ENCODE results near the gene FERMT2. TPM values are rescaled to one million over a fixed set of nuclear protein-coding genes. Genes with fewer than 3 reads are reported as not detected.

The FERMT2 gene
- polyA plus RNA-seq, 10 donors, result 91.5 to 129 (median 109) TPM

DNA sequence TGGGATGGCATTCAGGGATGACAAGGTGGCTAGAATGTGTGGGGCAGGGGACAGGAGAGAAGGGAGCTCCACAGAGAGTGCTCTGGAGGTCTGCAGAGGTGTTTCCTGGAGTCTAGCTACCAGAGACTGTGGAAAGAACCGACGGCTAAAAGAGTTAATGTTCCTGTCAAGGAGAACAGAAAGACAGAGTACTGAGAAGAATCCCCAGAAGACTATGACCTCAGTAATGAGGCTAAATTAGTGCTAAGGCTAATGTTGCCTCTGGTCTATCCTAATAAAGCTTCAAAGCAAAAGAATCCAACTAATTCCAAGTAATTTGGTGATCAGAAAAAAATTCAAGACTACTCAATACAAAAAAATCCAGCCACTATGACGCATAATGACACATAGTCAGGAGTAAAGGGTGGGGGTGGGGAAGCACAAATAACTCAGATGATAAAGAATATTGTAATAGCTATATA is 44.7 kb downstream of the FERMT2 start:
- DNase-seq, result peak in 1 of 3 donors; percentile 81

DNA sequence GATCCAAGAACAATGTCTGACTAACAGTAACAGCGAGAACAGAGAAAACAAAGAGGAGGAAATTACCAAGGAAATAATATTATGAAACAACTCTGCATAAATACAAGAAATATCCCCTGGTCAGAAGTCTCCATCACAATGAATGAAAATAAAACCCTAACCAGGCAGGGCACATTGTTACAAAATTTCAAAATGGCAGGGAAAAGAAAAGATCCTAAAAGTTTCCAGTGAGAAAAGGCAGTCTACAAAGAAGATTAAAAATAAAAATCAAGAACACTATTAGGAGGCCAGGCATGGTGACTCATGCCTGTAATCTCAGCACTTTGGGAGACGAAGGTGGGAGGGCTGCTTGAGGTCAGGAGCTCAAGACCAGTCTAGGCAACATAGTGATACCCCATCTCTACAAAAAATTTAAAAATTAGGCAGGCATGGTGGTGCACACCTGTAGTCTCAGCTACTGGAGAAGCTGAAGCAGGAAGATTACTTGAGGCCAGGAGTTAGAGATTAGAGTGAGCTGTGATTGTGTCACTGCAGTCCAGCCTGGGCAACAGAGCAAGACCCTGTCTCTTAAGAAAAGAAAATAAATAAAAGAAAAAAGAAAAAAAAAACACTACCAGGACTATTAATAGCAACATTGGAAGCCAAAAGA is 47.8 kb downstream of the FERMT2 start:
- DNase-seq, result no peak

GRCh38 chr14:52901357-52901980 is 49.4 kb downstream of the FERMT2 start:
- no peak for DNase-seq

- no peak for DNase-seq
Observed at GRCh38 chr14:52900731-52901130, 50.1 kb downstream of the FERMT2 start.

- DNase-seq, result no peak
Observed at GRCh38 chr14:52898496-52898895, 52.4 kb downstream of the FERMT2 start.

DNA sequence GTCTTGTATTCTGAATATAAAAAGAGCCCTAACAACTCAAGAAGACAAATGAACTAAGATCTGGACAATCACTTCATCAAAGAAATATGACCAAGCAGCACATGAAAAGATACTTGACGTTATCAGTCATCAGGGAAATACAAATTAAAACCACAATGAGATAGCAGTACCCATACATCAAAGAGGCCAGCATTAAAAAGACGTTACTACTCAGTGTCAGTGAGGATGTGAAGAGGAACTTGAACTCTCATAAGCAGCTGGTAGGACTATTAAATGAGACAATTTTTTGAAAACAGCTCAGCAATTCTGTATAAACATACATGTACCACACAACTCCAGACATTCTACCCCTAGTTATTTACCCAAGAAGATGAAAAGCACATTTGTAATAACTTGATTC is 55.9 kb downstream of the FERMT2 start:
- DNase-seq, result no peak

DNA sequence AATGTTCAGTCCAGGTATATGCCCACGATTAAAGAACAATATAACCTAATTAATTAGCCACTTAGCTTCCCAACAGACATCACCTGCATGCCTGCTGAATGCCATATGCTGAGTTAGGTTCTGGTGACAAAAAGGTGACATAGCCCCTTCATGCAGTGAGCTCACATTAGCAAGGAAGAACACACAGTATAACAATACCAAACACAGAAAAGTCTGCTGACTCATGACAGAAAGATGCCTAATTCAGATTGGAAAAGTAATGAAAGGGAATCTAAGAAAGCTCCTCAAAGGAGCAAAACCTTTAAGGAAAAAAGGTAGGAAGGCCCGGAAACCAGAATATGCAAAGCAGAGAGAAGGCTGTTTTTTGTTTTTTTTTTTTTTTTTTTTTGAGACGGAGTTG is 59.0 kb downstream of the FERMT2 start:
- DNase-seq, result no peak

- DNase-seq, result no peak
Observed at GRCh38 chr14:52888839-52889838, 61.7 kb downstream of the FERMT2 start.

DNA sequence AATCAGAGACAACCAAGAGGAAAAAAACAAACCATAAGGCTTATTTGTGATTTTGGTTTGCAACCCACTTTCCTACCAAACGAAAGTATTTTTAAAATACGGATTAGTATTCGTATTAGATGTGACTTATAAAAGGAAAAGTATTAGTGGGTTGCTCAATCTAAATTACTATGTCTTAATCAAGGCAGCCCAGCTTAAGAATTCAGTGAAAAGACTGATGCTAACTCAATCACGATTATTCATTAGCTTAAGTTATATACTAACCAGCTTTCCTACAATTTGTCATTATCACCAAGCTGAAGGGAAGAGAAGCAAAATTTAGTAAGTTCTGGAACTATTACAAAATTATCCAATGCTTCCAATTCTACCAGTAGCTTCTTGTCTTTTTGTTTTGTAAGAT is 62.7 kb downstream of the FERMT2 start:
- DNase-seq, result no peak

GRCh38 chr14:52885230-52885629 is 65.6 kb downstream of the FERMT2 start:
- no peak for DNase-seq

DNA sequence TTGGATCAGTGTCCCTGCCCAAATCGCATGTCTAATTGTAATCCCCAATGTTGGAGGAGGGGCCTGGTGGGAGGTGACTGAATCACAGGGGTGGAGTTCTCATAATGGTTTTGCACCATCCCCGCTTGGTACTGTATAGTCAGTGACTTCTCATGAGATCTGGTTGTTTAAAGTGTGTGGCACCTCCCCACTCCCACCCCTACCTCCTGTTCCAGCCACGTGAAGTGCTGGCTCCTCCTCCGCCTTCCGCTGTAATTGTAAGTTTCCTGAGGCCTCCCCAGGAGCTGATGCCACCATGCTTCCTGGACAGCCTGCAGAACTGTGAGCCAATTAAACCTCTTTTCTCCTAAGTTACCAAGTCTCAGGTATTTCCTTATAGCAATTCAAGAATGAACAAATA is 67.2 kb downstream of the FERMT2 start:
- no peak for DNase-seq

GRCh38 chr14:52882824-52883223 is 68.0 kb downstream of the FERMT2 start:
- no peak for DNase-seq

- no peak for DNase-seq
Observed at GRCh38 chr14:52879958-52880357, 70.9 kb downstream of the FERMT2 start.

GRCh38 chr14:52878946-52879345 is 71.9 kb downstream of the FERMT2 start:
- no peak for DNase-seq

- no peak for DNase-seq
Observed at GRCh38 chr14:52878469-52878868, 72.4 kb downstream of the FERMT2 start.

GRCh38 chr14:52877628-52878027 is 73.2 kb downstream of the FERMT2 start:
- peak in 1 of 3 donors; percentile 40 for DNase-seq

DNA sequence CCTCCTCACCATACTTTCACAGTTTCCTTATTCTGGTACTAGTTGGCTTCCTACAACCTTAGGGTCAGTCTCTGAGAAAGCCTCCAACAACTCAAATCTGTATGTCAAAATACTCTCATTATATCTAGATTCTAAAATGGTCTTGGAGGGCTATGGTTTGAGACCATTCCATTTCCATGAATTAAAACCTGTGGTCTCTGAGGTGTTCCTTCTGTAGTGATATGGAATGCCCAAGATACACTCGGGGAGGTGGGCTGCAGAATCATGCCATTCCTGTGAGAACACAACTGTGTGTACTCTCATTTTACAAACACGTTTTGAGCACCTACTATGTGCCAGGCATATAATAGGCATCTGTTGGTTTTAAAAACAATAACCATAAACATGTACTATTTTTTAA is 74.0 kb downstream of the FERMT2 start:
- DNase-seq, result no peak

GRCh38 chr14:52876311-52876710 is 74.5 kb downstream of the FERMT2 start:
- DNase-seq, result no peak

GRCh38 chr14:52875707-52876106 is 75.1 kb downstream of the FERMT2 start:
- DNase-seq, result no peak

GRCh38 chr14:52874389-52874788 is 76.5 kb downstream of the FERMT2 start:
- DNase-seq, result no peak

GRCh38 chr14:52873694-52874093 is 77.2 kb downstream of the FERMT2 start:
- peak in 2 of 3 donors; percentile 7 to 21 for DNase-seq

GRCh38 chr14:52873065-52873464 is 77.8 kb downstream of the FERMT2 start:
- no peak for DNase-seq
